Measurements from ENCODE around the gene USF2.

DNA sequence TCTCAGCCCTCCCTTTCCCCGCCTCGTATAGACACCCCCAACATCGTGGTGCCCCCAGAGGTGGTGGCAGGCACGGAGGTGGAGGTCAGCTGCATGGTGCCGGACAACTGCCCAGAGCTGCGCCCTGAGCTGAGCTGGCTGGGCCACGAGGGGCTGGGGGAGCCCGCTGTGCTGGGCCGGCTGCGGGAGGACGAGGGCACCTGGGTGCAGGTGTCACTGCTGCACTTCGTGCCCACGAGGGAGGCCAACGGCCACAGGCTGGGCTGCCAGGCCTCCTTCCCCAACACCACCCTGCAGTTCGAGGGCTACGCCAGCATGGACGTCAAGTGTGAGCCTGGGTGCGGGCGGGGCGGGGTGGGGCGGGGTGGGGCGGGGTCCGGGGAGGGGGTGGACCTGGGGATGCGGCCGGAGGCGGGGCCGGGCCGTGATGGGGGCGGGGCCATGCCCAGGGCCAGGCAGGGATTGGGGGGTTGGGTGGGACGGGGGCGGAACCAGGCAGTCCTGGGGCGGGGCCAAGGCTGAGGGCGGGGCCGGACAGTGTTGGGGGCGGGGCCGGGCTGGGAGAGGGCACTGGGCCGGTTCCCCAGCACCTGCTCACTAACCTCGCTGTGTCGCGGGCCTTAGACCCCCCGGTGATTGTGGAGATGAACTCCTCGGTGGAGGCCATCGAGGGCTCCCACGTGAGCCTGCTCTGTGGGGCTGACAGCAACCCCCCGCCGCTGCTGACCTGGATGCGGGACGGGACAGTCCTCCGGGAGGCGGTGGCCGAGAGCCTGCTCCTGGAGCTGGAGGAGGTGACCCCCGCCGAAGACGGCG is 31.0 kb downstream of the USF2 start:
- TF ChIP-seq SUZ12 (IDR thresholded peaks at IDR 0.05; ENCODE audit: extremely low read depth, insufficient read depth, insufficient read length) (no peak), ZNF274 (IDR thresholded peaks at IDR 0.05; ENCODE audit: low read depth, low read length) (no peak), YY1 (IDR thresholded peaks at IDR 0.05; ENCODE audit: insufficient read depth, insufficient read length) (no peak)

Measured in NT2/D1 (cell line).